Measurements from ENCODE around the gene PCDHB11.
A peak's percentile ranks its signal among the peaks of the same experiment; 100 is the strongest.
"Not testable (repeated sequence)": the region's sequence is repeated elsewhere in the genome, so short reads cannot be mapped to it uniquely, and the experiment has no call there.

PCDHB11 gene

GRCh38 chr5:141199359-141200235 is at the start of gene PCDHB11:
PCDHB11 (plus strand) TSS chr5:141199627; CDS start chr5:141199775, 148 bp downstream.
- peak; percentile 59 for DNase-seq

DNA sequence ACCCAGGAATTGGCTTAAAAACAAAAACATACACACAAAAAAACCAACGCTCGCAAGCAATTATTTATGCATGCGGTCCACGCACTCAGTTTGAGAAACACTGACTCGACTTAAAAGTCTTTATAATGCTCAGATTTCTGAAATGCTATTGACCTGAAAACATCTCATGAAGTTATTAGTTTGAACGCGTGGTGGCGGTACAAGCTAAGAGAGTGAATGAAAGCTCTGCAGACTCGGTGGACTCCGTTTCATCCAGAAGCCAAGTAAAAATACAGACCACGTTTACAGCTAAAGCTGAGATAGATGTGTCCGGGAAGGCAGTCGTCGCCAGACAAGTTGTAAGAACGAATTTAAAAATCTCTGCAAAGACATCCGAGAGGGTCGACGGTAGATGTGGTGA is 49.6 kb upstream of the PCDHB11 start, which contains the start of gene PCDHB6:
Gene PCDHB6, plus strand, starts transcription at position 246 of the 400 bp plus-strand sequence. CDS start 201 bp downstream, outside the sequence.
- DNase-seq, result no peak

DNA sequence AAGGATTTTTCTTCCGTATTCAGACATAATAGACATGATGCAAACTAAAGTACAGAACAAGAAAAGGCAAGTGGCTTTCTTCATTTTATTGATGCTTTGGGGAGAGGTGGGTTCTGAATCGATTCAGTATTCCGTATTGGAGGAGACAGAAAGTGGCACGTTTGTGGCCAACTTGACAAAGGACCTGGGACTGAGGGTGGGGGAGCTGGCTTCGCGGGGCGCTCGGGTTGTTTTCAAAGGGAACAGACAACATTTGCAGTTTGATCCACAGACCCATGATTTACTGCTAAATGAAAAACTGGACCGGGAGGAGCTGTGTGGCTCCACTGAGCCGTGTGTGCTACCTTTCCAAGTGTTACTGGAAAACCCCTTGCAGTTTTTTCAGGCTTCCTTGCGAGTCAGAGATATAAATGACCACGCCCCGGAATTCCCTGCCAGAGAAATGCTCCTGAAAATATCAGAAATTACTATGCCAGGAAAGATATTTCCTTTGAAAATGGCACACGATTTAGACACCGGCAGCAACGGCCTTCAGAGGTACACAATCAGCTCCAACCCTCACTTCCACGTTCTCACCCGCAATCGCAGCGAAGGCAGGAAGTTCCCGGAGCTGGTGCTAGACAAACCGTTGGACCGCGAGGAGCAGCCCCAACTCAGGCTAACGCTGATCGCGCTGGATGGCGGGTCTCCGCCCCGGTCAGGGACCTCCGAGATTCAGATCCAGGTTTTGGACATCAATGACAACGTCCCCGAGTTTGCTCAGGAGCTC is 49.0 kb upstream of the PCDHB11 start:
- no peak for DNase-seq

GRCh38 chr5:141150993-141151325 is 48.5 kb upstream of the PCDHB11 start:
- no peak for DNase-seq

DNA sequence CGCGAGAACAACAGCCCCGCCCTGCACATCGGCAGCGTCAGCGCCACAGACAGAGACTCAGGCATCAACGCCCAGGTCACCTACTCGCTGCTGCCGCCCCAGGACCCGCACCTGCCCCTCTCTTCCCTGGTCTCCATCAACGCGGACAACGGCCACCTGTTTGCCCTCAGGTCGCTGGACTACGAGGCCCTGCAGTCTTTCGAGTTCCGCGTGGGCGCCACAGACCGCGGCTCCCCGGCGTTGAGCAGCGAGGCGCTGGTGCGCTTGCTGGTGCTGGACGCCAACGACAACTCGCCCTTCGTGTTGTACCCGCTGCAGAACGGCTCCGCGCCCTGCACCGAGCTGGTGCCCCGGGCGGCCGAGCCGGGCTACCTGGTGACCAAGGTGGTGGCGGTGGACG is 47.8 kb upstream of the PCDHB11 start:
- DNase-seq, result not testable (repeated sequence)

DNA sequence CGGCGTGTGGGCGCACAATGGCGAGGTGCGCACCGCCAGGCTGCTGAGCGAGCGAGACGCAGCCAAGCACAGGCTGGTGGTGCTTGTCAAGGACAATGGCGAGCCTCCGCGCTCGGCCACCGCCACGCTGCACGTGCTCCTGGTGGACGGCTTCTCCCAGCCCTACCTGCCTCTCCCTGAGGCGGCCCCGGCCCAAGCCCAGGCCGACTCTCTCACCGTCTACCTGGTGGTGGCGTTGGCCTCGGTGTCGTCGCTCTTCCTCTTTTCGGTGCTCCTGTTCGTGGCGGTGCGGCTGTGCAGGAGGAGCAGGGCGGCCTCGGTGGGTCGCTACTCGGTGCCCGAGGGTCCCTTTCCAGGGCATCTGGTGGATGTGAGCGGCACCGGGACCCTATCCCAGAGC is 47.3 kb upstream of the PCDHB11 start:
- not testable (repeated sequence) for DNase-seq

DNA sequence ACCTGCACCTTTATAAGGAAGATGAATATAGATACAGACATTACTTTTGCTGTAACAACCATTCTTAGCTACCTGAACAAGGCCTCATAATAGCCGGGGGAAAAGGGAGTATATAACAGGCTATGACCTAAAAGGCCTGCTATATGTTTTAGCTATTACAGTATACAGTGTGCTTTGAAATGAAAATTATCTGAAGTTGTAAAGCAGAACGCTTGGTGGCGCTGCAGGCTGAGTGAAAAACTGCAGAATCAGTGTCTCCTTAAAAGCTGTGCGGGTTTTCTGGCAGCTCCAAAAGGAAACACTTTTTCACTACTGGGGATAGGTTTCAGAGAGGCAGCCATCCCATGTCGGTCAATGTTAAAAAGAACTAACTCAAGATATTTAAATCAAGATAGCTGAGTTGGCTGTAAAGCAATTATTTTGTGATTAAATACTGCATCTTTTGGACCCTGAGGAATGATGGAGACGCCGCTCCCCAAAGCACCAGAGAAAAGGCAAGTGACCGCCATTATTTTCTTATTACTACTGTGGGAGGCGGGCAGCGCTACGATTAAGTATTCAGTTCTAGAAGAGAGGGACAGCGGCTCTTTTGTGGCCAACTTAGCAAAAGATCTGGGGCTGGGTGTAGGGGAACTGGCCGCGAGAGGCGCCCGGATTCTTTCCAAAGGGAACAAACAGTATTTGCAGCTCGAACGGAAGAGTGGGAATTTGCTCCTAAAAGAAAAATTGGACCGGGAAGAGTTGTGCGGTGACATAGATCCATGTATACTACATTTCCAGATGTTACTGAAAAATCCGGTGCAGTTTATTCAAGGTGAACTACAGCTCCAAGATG is 43.7 kb upstream of the PCDHB11 start:
- no peak for DNase-seq

DNA sequence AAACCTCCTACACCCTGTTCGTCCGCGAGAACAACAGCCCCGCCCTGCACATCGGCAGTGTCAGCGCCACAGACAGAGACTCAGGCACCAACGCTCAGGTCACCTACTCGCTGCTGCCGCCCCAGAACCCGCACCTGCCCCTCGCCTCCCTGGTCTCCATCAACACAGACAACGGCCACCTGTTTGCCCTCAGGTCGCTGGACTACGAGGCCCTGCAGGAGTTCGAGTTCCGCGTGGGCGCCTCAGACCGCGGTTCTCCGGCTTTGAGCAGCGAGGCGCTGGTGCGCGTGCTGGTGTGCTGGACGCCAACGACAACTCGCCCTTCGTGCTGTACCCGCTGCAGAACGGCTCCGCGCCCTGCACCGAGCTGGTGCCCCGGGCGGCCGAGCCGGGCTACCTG is 42.1 kb upstream of the PCDHB11 start:
- DNase-seq, result not testable (repeated sequence)

DNA sequence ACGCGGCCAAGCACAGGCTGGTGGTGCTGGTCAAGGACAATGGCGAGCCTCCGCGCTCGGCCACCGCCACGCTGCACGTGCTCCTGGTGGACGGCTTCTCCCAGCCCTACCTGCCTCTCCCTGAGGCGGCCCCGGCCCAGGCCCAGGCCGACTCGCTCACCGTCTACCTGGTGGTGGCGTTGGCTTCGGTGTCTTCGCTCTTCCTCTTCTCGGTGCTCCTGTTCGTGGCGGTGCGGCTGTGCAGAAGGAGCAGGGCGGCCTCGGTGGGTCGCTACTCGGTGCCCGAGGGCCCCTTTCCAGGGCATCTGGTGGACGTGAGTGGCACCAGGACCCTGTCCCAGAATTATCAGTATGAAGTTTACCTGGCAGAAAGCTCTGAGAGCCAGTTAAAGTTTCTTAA is 41.5 kb upstream of the PCDHB11 start:
- not testable (repeated sequence) for DNase-seq

- DNase-seq, result no peak
Measured at GRCh38 chr5:141172381-141173204, 26.8 kb upstream of the PCDHB11 start, which contains the start of gene PCDHB7. PCDHB7 (plus strand) TSS chr5:141172644; CDS start chr5:141172836, 192 bp downstream.

GRCh38 chr5:141174291-141175104 is 24.9 kb upstream of the PCDHB11 start:
- DNase-seq, result not testable (repeated sequence)

GRCh38 chr5:141175933-141176332 is 23.5 kb upstream of the PCDHB11 start:
- no peak for DNase-seq

- DNase-seq, result peak; percentile 60
Measured at GRCh38 chr5:141177577-141178191, 21.7 kb upstream of the PCDHB11 start, which contains the start of gene PCDHB8. PCDHB8 (plus strand) TSS chr5:141177790; CDS start chr5:141178035, 245 bp downstream.

- not testable (repeated sequence) for DNase-seq
Measured at GRCh38 chr5:141179371-141179770, 20.1 kb upstream of the PCDHB11 start.

- DNase-seq, result not testable (repeated sequence)
Measured at GRCh38 chr5:141179876-141180275, 19.6 kb upstream of the PCDHB11 start.

GRCh38 chr5:141180313-141180712 is 19.1 kb upstream of the PCDHB11 start:
- DNase-seq, result no peak

- no peak for DNase-seq
Measured at GRCh38 chr5:141182248-141182647, 17.2 kb upstream of the PCDHB11 start, which contains the start of gene PCDHB16. PCDHB16 (plus strand) TSS chr5:141182387; CDS start chr5:141182560, 173 bp downstream.

- DNase-seq, result not testable (repeated sequence)
Measured at GRCh38 chr5:141184117-141184855, 15.1 kb upstream of the PCDHB11 start.

- no peak for DNase-seq
Measured at GRCh38 chr5:141186897-141187512, 12.4 kb upstream of the PCDHB11 start, which contains the start of gene PCDHB9. PCDHB9 (plus strand) TSS chr5:141187161; CDS start chr5:141187319, 158 bp downstream.
